ENCODE results near the gene SLCO2B1.

DNA sequence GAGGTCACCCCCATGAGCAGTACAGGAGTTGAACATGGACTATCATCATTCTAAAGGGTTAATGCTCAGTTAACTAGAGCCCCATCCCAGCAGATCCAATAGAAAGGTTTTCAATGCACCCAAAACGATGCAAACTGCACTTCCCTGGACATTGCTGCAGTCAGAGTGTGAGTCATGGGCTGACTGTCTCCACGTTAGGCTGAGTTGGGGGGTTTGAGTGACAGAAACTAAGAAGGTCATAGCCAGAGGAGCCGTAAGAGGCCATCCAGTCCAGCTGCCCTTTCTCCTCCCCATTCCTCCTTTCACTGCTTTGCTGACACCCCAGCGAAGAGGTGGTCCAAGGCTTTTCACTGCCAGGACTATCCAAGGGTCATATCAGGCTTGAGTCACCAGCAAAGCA lies 43.7 kb upstream of the SLCO2B1 start:
- TF ChIP-seq, protein P1, sequence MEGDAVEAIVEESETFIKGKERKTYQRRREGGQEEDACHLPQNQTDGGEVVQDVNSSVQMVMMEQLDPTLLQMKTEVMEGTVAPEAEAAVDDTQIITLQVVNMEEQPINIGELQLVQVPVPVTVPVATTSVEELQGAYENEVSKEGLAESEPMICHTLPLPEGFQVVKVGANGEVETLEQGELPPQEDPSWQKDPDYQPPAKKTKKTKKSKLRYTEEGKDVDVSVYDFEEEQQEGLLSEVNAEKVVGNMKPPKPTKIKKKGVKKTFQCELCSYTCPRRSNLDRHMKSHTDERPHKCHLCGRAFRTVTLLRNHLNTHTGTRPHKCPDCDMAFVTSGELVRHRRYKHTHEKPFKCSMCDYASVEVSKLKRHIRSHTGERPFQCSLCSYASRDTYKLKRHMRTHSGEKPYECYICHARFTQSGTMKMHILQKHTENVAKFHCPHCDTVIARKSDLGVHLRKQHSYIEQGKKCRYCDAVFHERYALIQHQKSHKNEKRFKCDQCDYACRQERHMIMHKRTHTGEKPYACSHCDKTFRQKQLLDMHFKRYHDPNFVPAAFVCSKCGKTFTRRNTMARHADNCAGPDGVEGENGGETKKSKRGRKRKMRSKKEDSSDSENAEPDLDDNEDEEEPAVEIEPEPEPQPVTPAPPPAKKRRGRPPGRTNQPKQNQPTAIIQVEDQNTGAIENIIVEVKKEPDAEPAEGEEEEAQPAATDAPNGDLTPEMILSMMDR (IDR thresholded peaks at IDR 0.05), result no peak
- TF ChIP-seq POLR2A (IDR thresholded peaks at IDR 0.05), result no peak
- no peak for TF ChIP-seq EP300 (IDR thresholded peaks at IDR 0.05)
- TF ChIP-seq POLR2AphosphoS5 (IDR thresholded peaks at IDR 0.05), result no peak

Data from upper lobe of left lung (tissue), 4 donors.